ELR (cell line): ENCODE data around the gene MAPRE3.
"Not testable (repeated sequence)": the region's sequence is repeated elsewhere in the genome, so short reads cannot be mapped to it uniquely, and the experiment has no call there.

Source experiments
- DNase-seq: peaks from one replicate; pipeline ENCODE4 v3.0.0-alpha.2; 2015; ENCODE audit warnings: low read depth

The MAPRE3 gene

GRCh38 chr2:26970244-26970927 lies at the start of gene MAPRE3:
Gene MAPRE3, plus strand, starts transcription at chr2:26970637. Its CDS starts 51,582 bp downstream, at chr2:27022219.
- DNase-seq, result peak; percentile 64

DNA sequence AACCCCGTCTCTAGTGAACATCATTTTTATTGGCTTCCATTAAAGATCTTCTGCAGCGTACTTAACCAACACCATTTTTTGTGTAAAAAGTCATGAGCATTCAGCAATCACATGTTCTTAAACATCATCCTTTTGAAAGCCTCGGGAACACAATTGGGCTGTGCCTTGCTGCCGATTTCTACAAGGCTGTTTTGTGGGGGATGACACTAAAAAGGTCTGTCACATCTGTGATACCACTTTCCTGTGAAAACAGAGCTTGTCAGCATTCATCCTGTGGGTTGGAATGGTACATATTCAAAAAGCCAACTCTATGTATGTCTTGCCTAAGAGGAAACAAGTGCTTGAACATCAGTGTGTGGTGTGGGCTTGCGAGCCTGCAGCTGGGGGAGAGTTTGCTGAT lies 49.1 kb upstream of the MAPRE3 start:
- DNase-seq, result no peak

DNA sequence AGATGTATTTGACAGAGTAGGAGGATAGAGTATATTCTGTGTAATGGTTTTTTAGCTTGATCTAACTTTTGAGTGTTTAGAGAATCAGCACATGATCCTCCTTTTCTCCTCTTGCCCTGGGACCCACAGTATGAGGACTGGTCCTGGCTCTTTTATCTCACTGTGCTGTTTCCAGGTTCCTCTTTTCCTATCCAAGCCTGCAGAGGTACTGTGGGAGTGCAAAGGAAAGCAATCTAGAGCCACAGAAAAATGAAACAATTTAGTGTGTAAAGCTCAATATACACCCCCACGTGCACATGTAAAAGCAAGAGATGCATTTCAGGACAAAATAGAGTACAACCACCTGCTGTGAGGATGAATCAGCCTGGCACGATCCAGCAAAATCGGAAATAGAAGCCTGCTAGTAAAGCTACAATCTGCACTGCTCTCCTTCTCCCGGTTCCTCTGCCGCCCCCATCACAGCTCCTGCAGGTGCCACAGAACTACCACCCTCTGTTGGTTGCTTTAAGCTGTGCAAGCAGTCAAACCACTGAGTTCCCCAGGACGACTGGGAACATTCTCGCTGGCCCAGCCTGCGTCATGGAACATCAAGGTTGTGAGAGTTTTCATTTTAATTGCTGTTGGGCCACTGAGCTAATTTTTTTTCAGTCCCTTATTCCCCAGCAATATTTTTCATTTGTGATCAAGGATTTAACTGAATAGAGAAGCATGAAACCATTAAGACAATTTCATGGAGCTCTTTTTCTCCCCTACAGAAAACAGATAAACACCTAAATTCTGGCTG lies 47.8 kb upstream of the MAPRE3 start:
- DNase-seq, result peak; percentile 39

DNA sequence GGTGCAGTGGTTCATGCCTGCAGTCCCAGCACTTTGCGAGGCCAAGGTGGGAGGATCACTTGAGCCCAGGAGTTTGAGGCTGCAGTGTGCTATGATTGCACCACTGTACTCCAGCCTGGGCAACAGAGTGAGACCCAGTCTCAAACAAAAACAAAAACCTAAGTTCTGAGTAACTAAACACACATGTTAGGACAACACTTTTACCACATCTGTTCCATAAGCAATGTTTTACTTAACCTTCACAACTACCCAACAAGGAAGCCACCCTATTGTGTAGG lies 47.3 kb upstream of the MAPRE3 start:
- DNase-seq, result not testable (repeated sequence)

GRCh38 chr2:26924731-26925099 lies 45.7 kb upstream of the MAPRE3 start:
- DNase-seq, result no peak

- DNase-seq, result no peak
Measured at GRCh38 chr2:26925100-26925791, 45.2 kb upstream of the MAPRE3 start.

GRCh38 chr2:26927221-26927620 lies 43.2 kb upstream of the MAPRE3 start:
- no peak for DNase-seq

GRCh38 chr2:26932974-26933373 lies 37.5 kb upstream of the MAPRE3 start:
- no peak for DNase-seq

- DNase-seq, result no peak
Measured at GRCh38 chr2:26933431-26934334, 36.8 kb upstream of the MAPRE3 start.

- no peak for DNase-seq
Measured at GRCh38 chr2:26934335-26934724, 36.1 kb upstream of the MAPRE3 start.

DNA sequence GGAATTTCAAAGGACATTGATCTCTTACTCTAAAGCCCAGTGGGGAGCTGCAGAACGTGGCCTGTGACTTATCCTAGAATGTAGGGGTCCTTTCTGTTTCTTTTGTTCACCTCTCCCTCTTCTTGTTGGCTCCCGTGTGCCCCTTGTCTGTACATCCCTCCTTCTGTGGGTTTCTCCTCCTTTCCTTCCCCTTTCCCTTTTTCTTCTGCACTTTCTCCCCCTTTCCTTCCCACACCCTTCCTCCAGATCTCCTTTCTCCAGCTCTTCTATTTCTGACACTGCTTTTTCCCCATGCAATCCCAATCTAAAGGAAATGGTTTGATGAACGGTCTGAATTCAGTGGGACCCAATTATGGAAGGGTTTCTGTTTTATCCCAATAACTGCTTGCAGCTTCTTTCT lies 35.5 kb upstream of the MAPRE3 start:
- DNase-seq, result no peak

GRCh38 chr2:26936855-26937254 lies 33.6 kb upstream of the MAPRE3 start:
- DNase-seq, result no peak

DNA sequence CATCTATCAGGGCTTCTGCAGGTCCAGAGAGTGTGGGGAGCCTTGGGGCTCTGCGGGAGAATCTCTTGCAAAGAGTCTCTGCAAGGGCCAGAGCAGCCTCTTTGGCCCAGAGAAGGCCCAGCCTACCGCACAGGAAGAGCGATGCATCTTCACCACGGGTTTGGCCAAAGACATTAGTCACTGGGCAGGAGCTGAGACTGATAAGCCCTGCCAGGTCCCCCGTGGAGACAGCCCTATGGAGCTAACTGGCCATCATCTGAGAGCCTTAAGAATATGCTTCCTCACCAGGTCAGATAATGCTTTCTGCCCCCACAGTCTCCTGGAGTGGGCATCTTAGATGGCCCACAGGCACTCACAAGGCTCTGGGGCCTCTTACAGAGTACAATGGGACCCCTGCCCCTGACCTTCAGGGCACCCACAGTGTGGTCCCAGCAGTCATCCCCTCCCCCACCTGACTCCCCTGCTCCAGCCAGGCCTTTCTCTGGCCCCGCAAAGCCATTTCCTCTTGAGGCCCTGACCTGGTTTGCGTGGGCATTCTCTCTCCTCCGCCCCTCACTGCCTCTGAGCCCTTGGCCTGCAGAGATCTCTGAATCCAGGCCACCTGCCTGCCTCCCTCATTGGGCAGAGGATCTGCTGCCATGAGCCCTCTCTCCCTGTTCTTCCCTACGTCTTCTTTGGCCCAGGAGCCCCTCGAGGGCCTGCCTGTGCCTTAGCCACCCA lies 31.9 kb upstream of the MAPRE3 start:
- DNase-seq, result peak; percentile 13

DNA sequence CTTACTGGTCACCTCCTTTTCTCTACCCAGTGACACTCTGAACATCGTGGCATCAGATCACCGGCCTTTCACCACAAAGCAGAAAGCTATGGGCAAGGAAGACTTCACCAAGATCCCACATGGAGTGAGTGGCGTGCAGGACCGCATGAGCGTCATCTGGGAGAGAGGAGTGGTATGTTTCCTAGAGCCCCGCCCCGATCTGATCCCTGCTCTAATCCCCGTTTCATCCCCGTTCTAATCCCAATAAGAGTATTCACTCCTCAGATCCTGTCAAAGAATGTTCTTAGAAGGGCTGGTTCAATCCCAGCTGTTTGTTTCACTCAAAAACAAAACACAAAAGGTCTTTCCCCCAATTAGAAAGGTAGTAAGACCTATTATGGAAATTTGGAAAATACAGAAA lies 30.4 kb upstream of the MAPRE3 start:
- no peak for DNase-seq

DNA sequence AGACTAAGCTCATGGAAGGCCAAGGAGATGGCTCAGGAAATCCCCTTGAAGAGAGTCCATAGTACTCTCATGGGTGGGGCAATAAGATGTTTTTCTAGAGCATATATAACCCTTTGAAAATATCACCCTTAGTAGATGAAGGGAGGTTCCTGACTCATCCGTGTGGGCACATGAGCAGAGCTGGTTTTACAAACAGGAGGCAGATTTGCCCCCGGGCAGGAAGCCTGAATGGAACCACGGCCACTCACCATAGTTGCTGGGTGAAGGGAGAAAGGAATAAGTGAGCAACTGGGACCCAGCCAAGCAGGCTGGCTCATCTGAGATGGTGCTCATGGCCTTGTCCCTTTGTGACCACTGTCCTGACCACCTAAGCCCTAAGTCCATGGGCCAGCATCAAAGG lies 29.0 kb upstream of the MAPRE3 start:
- DNase-seq, result peak; percentile 62

GRCh38 chr2:26942543-26943295 lies 27.7 kb upstream of the MAPRE3 start:
- DNase-seq, result peak; percentile 62

- DNase-seq, result no peak
Measured at GRCh38 chr2:26945991-26946750, 24.3 kb upstream of the MAPRE3 start.

DNA sequence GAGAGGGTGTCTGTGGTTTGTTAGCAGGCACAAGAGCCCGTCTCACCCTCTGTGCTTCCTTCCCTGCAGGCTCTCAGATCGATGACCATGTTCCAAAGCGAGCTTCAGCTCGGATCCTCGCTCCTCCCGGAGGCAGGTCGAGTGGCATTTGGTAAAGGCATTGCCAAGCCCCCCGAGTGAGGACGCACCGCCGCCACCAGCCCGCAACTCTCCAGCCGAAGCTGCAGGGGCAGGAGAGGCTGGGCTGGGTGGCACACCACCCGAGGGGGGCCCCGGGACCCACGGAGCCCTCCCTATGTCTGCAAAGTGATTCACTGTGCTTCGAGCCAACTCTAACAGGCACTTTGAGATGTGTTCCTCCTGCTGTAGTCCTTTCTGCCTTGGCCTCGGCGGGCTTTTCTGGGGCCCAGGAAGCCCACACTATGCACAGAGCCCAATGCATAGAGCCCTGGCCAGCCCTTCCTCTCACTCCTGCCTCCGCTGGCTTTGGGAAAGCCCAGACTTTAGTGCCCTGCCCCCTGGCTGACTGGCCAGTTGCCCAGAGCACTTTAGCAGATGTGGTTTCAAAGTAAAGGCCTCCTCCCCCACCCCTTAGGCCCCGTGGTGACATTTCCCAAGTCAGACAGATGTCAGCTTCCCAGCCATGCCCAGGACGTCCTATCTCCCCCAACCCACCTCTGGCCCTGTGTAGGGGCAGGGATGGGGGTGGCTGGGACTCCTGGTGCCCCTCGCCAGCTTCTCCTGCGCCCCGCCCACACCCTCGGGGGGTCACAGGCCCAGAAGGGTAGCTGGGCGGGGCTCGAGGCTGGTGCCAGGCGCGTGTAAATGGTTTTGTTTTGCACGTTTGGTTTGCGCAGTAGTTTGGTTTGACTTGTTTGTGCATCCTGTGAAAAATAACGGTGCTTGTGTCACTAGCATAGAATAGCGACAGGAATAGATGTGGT lies 23.3 kb upstream of the MAPRE3 start:
- peak; percentile 19 for DNase-seq

- no peak for DNase-seq
Measured at GRCh38 chr2:26948800-26949199, 21.6 kb upstream of the MAPRE3 start.
